ENCODE measurements around the gene OTUD5.

The OTUD5 gene

DNA sequence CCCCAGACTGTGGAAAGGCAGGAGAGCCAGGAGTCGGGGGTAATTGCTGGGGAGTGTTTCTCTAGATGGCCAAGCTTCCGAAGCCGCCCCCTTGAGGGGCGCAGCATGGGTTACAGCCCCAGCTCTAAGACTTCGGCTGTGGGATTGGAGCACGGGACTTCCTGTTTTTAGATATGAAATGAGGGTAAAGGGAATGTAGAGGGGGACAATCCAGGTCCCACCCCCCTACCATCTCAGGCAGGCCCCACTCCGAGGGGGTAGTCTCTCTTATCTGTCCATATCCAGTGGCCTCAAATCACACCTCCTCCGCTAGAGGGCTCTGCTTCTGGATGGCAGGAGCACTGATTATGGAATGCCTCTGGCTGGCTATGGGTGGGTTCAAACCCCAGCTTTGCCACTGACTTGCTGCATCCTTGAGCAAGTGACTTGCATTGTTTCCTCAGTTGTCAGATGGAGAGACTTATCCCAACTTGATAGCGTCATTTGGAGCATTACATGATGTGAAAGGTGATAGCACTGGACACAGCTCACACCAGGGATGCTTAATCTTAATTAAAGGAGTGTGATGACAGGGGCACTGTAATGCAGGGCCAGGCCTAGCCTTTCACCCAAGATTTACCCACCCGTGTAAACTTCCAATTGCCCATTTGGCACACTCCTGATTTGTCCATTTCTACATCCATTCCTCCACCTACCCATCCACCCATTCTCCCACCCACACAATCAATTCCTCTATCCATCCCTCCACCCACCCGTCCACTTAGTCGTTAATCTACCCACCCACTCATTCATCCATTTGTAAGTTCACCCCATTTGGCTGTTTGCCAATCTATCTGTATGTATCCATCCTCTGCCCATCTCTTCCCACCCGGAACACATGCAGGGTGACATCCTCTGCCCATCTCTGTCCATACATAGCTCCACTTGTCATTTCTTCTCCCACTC lies 15.1 kb upstream of the OTUD5 start:
- Histone ChIP-seq H3K4me3 (ENCODE audit: low read depth, low read length) (peak overlapping the region; percentile 76), H3K27ac (ENCODE audit: low read depth, low read length) (peak overlapping the region; percentile 59), H3K36me3 (ENCODE audit: control insufficient read depth, insufficient read depth, low read length) (peaks cover 27% of the 10 kb centered on the region), H3K27me3 (ENCODE audit: control insufficient read depth, insufficient read depth, low read length) (no peaks in the 10 kb centered on the region), H3K4me1 (ENCODE audit: control insufficient read depth, insufficient read depth, low read length) (no peaks in the 10 kb centered on the region), H3K9me3 (ENCODE audit: control insufficient read depth, insufficient read depth, low read length) (peaks cover 31% of the 10 kb centered on the region), H3K9ac (ENCODE audit: low read depth, low read length) (0 out of 2 replicates have a peak overlapping the region, but pooled peaks have one; percentile 9)

DNA sequence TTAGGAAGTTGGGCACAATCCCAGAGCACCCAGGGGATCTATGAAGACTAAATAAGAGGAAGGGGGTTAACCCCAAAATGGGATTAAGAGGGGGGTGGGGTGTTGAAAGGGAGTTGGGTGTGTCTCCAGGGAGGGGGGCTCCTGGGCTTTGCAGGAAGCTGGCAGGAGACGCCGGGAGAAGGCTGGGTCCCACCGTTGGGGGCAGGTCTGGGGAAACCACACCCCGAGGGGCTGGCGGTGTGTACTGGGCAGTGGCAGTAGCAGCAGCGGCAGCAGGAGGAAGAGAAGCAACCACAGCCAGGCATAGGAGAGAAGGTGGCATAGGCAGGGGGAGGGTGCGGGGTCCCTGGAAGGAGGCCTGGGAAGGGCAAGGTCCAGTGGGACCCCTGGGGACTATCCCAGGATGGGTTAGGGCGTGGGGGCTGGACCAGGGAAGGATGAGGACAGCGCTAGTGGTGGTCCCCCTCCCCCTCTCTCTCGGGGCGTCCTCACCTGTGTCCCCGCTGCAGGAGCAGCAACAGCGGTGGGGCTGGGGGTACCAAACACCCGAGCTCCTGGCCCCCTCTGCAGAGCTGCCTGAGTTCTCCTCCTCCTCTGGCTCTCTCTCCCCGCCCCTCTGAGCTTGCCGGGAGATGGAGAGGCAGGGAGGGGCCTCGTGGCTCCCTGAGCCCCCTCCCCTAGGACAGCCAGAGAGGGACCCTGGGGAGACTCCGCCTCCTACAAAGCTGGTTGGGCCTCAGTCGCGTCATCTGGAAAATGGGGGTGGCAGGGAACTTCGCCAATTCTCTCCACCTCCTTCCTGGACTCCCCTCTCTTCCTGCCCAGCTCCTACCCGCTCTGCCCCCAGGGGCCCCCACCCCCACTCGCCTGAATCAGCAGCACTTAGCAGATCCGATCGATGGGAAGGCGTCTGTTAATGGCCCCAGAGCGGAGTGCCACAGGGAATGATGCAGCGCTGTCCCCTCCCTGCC lies 14.1 kb upstream of the OTUD5 start, which contains the start of gene KCND1:
TSS of gene KCND1 (minus strand) at position 596 of the 971 bp plus-strand sequence. CDS start 1,573 bp downstream, outside the sequence.
- 0 out of 2 replicates have a peak within 1 kb of the TSS, but pooled peaks have one; percentile 49 for H3K9ac ChIP-seq (ENCODE audit: low read depth, low read length)
- peak within 1 kb of the TSS; percentile 59 for H3K27ac ChIP-seq (ENCODE audit: low read depth, low read length)
- H3K4me1 ChIP-seq (ENCODE audit: control insufficient read depth, insufficient read depth, low read length) = no peaks in the 10 kb centered on the region
- no peaks in the 10 kb centered on the region for H3K27me3 ChIP-seq (ENCODE audit: control insufficient read depth, insufficient read depth, low read length)
- H3K4me3 ChIP-seq (ENCODE audit: low read depth, low read length) = peak within 1 kb of the TSS; percentile 76
- peaks cover 34% of the 10 kb centered on the region for H3K9me3 ChIP-seq (ENCODE audit: control insufficient read depth, insufficient read depth, low read length)
- H3K36me3 ChIP-seq (ENCODE audit: control insufficient read depth, insufficient read depth, low read length) = peaks cover 23% of the 10 kb centered on the region

DNA sequence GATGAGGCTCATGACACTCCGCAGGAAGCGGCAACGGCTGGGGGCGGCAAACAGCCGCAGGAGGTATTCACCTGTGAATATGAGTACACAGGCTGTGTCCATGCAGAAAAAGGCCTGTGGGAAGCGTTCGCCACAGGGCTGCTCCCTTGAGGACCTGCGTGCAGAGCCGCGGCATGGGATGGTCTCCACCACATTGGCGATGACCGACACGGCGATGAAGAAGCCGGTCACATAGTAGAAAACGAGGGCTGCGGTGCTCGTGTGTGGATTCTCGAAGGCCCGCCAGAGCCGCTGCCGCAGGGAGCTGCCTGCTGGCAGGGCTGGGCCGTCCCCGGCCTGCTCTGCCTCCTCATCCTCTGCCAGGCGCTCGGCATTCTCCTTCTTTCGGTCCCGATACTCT lies 12.1 kb upstream of the OTUD5 start:
- H3K27me3 ChIP-seq (ENCODE audit: control insufficient read depth, insufficient read depth, low read length) = no peaks in the 10 kb centered on the region

DNA sequence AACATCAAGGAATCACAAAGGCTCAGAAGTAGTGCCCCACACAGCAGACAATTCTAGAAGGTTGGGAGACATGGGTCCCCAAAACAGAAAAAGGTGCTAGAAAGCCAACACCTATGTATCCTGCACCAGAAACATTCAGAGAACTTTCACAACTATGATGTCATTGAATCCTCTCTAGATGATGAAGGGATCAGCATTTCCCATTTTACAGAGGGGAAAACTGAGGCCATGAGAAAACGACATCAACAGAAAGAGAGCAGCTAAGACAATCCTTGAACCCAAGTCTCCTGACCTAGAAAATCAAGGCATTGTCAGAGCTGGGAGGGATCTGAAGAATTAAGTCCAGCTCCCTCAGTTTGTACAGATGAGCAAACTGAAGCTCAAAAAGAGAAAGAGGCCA lies 11.0 kb upstream of the OTUD5 start:
- Histone ChIP-seq H3K4me1 (ENCODE audit: control insufficient read depth, insufficient read depth, low read length) (no peaks in the 10 kb centered on the region), H3K36me3 (ENCODE audit: control insufficient read depth, insufficient read depth, low read length) (0 out of 2 replicates have a peak, but pooled peaks cover 4% of the 10 kb centered on the region), H3K9ac (ENCODE audit: low read depth, low read length) (no peak overlapping the region), H3K27ac (ENCODE audit: low read depth, low read length) (no peak overlapping the region), H3K4me3 (ENCODE audit: low read depth, low read length) (no peak overlapping the region), H3K9me3 (ENCODE audit: control insufficient read depth, insufficient read depth, low read length) (peaks cover 23% of the 10 kb centered on the region), H3K27me3 (ENCODE audit: control insufficient read depth, insufficient read depth, low read length) (no peaks in the 10 kb centered on the region)

More for the DNA sequence above, 12.1 kb upstream of the OTUD5 start:
- Histone ChIP-seq H3K27ac (ENCODE audit: low read depth, low read length) (no peak overlapping the region), H3K4me1 (ENCODE audit: control insufficient read depth, insufficient read depth, low read length) (no peaks in the 10 kb centered on the region), H3K9me3 (ENCODE audit: control insufficient read depth, insufficient read depth, low read length) (peaks cover 27% of the 10 kb centered on the region), H3K36me3 (ENCODE audit: control insufficient read depth, insufficient read depth, low read length) (peaks cover 4% of the 10 kb centered on the region), H3K9ac (ENCODE audit: low read depth, low read length) (no peak overlapping the region), H3K4me3 (ENCODE audit: low read depth, low read length) (no peak overlapping the region)

DNA sequence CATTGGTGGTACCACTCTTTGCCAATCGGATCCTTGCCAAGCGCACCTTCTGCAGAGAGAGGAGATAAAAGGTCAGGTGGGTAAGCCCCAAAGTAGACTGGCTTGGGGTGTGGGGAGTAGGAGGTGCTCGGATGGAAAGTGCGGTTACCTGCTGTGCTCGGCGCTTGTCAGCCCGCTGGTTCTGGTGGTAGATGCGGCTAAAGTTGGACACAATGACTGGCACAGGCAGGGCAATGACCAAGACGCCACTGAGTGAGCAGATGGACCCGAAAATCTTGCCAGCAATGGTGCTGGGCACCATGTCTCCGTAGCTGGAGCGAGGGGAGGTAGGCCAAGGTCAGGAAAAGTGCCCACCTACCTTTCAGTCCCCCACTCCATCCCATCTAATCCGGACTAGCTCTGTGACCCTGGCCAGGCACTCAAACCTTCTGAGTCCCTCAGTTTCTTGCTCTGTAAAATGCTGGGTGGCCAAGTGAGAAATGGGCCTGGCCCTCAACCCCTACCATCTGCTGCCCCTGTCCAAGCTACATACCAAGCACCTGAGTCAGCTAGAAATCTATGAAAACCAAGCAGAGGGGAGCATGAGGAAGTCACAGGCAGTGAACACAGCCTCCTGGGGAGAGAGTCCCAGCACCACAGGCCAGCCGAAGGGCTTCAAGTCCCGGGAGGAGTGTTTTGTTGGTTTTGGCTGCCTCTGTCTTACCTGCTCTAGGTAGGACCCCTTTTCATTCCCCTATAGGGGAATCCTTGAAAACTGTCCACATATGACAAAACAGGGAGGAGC lies 9.6 kb upstream of the OTUD5 start:
- 0 out of 2 replicates have a peak, but pooled peaks cover 4% of the 10 kb centered on the region for H3K36me3 ChIP-seq (ENCODE audit: control insufficient read depth, insufficient read depth, low read length)
- H3K27ac ChIP-seq (ENCODE audit: low read depth, low read length) = no peak overlapping the region
- H3K9ac ChIP-seq (ENCODE audit: low read depth, low read length) = no peak overlapping the region
- H3K27me3 ChIP-seq (ENCODE audit: control insufficient read depth, insufficient read depth, low read length) = no peaks in the 10 kb centered on the region
- H3K4me3 ChIP-seq (ENCODE audit: low read depth, low read length) = no peak overlapping the region
- H3K9me3 ChIP-seq (ENCODE audit: control insufficient read depth, insufficient read depth, low read length) = peaks cover 22% of the 10 kb centered on the region
- H3K4me1 ChIP-seq (ENCODE audit: control insufficient read depth, insufficient read depth, low read length) = no peaks in the 10 kb centered on the region

DNA sequence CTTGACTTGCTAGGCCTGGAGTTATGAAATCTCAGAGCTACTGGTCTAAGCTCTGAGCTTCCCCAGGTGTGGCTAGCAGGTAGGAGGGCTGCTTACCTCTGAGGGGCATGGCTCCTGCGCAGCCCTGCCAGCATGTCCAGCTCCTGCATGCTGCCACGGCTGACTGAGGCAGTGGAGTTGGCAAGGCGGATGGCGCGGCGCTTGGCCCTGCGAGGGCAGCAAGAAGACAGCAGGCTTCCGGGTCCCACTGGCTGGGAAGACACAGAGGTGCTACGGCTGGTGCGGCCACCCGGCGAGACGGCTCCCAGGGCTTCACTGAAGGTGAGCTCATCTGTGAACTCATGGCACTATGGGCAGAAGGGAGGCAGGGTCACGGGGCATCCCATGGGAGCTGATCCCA lies 8.6 kb upstream of the OTUD5 start:
- Histone ChIP-seq H3K27me3 (ENCODE audit: control insufficient read depth, insufficient read depth, low read length) (no peaks in the 10 kb centered on the region), H3K9me3 (ENCODE audit: control insufficient read depth, insufficient read depth, low read length) (peaks cover 31% of the 10 kb centered on the region), H3K4me1 (ENCODE audit: control insufficient read depth, insufficient read depth, low read length) (no peaks in the 10 kb centered on the region), H3K36me3 (ENCODE audit: control insufficient read depth, insufficient read depth, low read length) (0 out of 2 replicates have a peak, but pooled peaks cover 4% of the 10 kb centered on the region), H3K4me3 (ENCODE audit: low read depth, low read length) (no peak overlapping the region), H3K9ac (ENCODE audit: low read depth, low read length) (no peak overlapping the region), H3K27ac (ENCODE audit: low read depth, low read length) (no peak overlapping the region)

DNA sequence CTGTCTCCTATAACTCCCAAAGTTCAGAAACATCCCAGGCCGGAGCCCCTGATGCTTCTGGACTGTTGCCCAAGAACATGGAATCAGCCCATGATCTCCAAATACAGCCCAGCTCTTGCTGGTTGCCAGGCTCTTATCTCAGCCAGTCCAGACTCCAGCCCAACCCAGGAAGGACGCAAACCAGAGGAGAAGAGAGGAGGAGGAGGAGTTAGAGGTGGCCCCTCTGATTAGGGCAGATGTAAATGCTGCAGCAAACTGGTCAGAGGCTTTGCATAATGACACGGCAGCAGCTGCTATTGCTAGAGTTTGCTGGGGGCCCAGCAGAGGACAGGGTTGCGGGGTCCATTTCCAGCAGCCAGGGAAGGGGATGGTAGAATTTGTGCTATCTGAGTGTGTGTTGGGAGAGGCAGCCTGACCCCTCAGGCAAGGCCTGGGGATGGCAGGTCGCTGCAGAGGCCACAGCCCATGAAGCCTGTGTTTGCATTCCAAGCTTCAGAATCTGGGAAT lies 4.2 kb upstream of the OTUD5 start:
- no peaks in the 10 kb centered on the region for H3K27me3 ChIP-seq (ENCODE audit: control insufficient read depth, insufficient read depth, low read length)
- peaks cover 44% of the 10 kb centered on the region for H3K9me3 ChIP-seq (ENCODE audit: control insufficient read depth, insufficient read depth, low read length)
- 0 out of 2 replicates have a peak, but pooled peaks cover 4% of the 10 kb centered on the region for H3K36me3 ChIP-seq (ENCODE audit: control insufficient read depth, insufficient read depth, low read length)
- H3K27ac ChIP-seq (ENCODE audit: low read depth, low read length) = no peak overlapping the region
- no peak overlapping the region for H3K9ac ChIP-seq (ENCODE audit: low read depth, low read length)
- H3K4me3 ChIP-seq (ENCODE audit: low read depth, low read length) = no peak overlapping the region
- H3K4me1 ChIP-seq (ENCODE audit: control insufficient read depth, insufficient read depth, low read length) = no peaks in the 10 kb centered on the region

DNA sequence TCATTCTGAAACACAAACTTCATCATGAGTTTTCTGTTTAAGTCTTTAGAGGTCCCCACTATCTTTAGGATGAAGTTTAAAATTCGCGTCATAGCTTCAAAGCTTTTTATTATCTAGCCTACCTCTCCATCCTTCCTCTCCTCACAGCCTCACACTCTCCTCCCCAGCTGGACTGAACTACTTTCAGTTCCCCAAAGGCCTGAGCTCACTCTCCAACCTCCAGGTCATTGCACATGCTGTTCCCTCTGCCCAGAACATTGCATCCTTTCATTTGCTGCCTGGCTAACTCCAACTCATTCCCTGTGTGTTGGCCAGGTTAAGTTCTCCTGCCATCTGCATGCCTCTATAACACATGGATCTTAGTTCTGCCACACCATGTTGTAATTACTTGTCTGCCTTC lies 2.9 kb upstream of the OTUD5 start:
- Histone ChIP-seq H3K4me1 (ENCODE audit: control insufficient read depth, insufficient read depth, low read length) (no peaks in the 10 kb centered on the region), H3K27me3 (ENCODE audit: control insufficient read depth, insufficient read depth, low read length) (no peaks in the 10 kb centered on the region), H3K9me3 (ENCODE audit: control insufficient read depth, insufficient read depth, low read length) (peaks cover 40% of the 10 kb centered on the region), H3K27ac (ENCODE audit: low read depth, low read length) (no peak overlapping the region), H3K9ac (ENCODE audit: low read depth, low read length) (no peak overlapping the region), H3K36me3 (ENCODE audit: control insufficient read depth, insufficient read depth, low read length) (peaks cover 13% of the 10 kb centered on the region), H3K4me3 (ENCODE audit: low read depth, low read length) (no peak overlapping the region)

DNA sequence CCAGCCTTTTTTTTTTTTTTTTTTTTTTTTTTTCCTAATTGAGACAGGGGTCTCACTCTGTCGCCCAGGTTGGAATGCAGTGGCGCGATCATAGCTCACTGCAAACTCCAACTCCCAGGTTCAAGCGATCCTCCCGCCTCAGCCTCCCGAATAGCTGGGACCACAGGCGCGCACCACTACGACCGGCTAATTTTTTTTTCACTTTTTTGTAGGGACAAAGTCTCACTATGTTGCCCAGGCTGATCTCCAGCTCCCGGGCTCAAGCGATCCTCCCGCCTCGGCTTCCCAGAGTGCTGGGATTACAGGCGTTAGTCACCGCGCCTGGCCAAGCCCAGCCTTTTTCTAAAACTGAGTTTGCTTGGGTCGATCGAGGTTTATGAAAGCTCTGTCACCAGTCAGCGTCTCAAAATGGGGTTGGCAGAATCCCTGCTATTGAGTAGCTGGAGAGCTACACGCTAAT lies 1.3 kb upstream of the OTUD5 start:
- peak overlapping the region; percentile 41; the same call in 1 of the 2 replicates for H3K9ac ChIP-seq (ENCODE audit: low read depth, low read length)
- peaks cover 52% of the 10 kb centered on the region for H3K9me3 ChIP-seq (ENCODE audit: control insufficient read depth, insufficient read depth, low read length)
- H3K4me3 ChIP-seq (ENCODE audit: low read depth, low read length) = peak overlapping the region; percentile 92
- H3K27ac ChIP-seq (ENCODE audit: low read depth, low read length) = peak overlapping the region; percentile 78
- H3K4me1 ChIP-seq (ENCODE audit: control insufficient read depth, insufficient read depth, low read length) = no peaks in the 10 kb centered on the region
- H3K36me3 ChIP-seq (ENCODE audit: control insufficient read depth, insufficient read depth, low read length) = peaks cover 28% of the 10 kb centered on the region
- H3K27me3 ChIP-seq (ENCODE audit: control insufficient read depth, insufficient read depth, low read length) = no peaks in the 10 kb centered on the region

All from HUES48 (cell line).